Loucy (cell line): ENCODE data around the gene AP5B1.

Experiments
- EZH2phosphoT487 ChIP-seq: fragments of 200-600 bp; IDR thresholded peaks from 2 replicates; pipeline ENCODE4 v1.6.1; 2018; ENCODE audit warnings: antibody characterized with exemption, mild to moderate bottlenecking, moderate library complexity, borderline replicate concordance
- TF ChIP-seq, protein P1 (sequence below): fragments of 200-600 bp; sonication (generic); conservative IDR thresholded peaks from 2 replicates; pipeline ENCODE4 v1.5.1; 2014; ENCODE audit warnings: mild to moderate bottlenecking, antibody characterized with exemption, low read length

DNA sequence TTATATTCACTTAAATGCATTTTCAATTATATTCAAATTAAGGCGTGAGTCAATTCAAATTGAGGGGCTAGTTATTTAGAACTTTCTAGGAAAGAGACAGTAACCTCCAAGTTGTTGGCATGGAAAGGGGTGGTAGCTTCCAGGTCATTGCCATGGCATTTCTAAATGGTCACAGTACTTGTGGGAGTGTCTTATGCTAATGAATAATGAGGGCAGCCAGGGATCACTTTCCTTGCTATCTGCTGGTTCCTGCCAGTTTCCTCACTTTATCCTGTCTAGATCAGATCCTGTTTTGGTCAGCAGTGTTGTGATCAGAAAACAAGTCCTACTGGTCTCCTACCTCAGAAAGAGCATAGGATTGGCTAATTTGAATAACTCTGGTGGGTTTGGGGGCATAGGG lies 38.4 kb downstream of the AP5B1 start:
- TF ChIP-seq, protein P1, sequence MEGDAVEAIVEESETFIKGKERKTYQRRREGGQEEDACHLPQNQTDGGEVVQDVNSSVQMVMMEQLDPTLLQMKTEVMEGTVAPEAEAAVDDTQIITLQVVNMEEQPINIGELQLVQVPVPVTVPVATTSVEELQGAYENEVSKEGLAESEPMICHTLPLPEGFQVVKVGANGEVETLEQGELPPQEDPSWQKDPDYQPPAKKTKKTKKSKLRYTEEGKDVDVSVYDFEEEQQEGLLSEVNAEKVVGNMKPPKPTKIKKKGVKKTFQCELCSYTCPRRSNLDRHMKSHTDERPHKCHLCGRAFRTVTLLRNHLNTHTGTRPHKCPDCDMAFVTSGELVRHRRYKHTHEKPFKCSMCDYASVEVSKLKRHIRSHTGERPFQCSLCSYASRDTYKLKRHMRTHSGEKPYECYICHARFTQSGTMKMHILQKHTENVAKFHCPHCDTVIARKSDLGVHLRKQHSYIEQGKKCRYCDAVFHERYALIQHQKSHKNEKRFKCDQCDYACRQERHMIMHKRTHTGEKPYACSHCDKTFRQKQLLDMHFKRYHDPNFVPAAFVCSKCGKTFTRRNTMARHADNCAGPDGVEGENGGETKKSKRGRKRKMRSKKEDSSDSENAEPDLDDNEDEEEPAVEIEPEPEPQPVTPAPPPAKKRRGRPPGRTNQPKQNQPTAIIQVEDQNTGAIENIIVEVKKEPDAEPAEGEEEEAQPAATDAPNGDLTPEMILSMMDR: no peak
- TF ChIP-seq EZH2phosphoT487: no peak
